Left ventricle myocardium superior (tissue), 1 donor: ENCODE measurements around the gene SOCS7. TPM values are rescaled to one million over a fixed set of nuclear protein-coding genes. Genes with fewer than 3 reads are reported as not detected.

Experiments used
- ATAC-seq: fragments of 200-7000 bp; cut with Tn5 transposase; one replicate; pipeline ENCODE4 v1.9.1; 2020; ENCODE audit warnings: mild to moderate bottlenecking, moderate library complexity
- DNase-seq: peaks from one replicate; pipeline ENCODE4 v3.0.0-alpha.2; 2020
- intact Hi-C: fragments of 100-400 bp; cut with micrococcal nuclease; formaldehyde crosslinking; loops from one replicate; pipeline ENCODE4 v1.11.0; 2022
- total RNA-seq: library from RNA; stranded (reverse); fragmentation: NEBNext Ultra II Directional; extraction: Animal tissue kit (Norgen Biotek cat#: 25700); gene quantifications from one replicate; pipeline ENCODE4 v1.2.1, GENCODE V29; 2021
- donor health status: DM: no; HTN: yes; CAD: no; lungs with severe emphysema.

The SOCS7 gene
- total RNA-seq, 1 donor from 2014 or later, result 15.2 TPM

DNA sequence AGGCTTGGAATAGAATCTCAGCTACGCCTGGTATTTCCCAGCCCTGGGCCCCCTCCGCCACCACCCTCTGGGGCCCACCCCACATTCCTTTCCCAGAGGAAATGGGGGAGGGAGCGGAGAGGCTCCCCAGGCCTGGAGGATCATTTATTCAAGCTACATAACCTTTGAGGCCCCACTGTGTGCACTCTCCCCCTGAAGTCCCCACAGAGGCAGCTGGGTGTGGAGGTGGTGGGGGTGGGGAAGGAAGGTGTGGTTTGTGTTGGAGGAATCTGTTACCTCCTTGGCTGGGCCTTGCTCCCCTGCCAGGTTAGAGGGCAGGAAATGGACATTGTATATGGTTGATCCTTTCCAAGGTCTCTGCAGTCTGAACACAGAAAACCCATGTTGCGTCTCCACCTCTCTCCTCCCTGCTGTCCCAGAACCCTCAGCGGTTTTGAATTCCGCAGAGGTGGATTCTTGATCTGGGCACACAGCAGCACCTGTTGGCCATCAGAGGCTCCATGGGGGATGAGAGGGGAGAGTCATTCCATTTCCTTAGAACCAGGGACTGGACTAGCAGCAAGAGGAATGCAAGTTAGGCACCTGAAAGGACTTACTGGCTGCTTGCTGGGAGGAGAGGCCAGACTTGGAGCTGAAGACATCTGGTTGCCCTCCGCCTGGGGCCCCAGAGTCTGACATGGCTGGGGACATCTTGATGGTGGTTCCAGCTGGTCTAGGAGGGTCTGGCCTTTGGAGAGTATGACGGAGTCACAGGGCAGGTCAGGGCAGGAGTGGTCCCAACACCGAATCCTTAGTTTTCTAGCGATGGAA is 99.6 kb downstream of the SOCS7 start:
- DNase-seq (peak; percentile 66), ATAC-seq (peak; percentile 16)
- intact Hi-C loops, result no loop called here

DNA sequence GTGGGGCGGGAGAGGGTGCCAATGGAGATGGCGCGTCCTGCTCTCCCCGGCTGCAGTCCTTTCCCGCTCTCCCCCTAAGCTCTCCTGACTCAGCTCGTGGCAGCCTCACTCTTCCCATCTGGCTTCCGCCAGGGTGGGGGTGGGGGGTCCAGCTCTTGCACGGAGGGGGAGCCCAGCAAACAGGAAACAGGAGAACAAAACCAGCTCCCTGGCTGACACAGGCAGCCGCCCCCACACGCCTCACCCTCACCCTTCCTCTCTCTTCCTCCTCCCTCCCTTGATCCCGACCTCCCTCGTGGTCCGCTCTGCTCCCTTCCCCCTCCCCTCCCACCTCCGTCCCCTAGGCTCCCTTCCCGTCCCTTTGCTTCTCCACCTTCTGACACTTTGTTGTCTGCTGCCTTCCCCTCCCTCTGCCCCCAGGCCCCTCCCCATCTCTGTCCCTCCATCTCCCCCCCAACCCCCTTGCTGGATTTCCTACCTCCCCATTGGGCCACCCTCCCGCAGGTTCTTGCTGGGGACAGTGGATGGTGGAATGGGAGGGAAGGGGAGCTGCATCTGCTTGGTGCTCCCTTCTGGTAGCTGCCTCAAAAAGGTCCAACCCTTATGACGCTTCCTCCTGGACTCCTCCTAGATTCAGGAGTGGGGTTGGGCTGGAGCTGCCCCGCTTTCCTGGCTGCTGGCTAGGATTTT is 100.3 kb downstream of the SOCS7 start:
- intact Hi-C loops, result no loop called here
- no peak for ATAC-seq
- DNase-seq, result no peak

DNA sequence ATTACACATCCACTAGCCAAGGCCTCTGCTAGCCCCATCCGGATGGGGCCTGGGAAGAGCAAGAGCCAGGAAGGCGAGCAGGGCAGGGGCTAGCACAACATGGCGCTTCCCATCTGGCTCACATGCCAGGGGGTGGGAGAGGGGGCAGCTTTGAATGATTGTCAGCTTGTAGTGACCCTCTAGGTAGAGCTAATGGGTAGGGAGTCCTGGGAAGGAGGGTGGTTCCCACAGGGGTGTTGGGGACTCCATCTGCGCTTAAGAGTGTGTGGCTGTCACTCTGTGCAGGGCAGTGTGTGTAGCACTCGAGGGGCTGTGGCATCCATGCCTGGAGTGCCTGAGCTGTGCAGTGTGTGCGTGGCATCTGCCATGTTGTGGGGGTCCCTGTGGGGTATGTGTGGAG is 101.1 kb downstream of the SOCS7 start:
- no peak for ATAC-seq

DNA sequence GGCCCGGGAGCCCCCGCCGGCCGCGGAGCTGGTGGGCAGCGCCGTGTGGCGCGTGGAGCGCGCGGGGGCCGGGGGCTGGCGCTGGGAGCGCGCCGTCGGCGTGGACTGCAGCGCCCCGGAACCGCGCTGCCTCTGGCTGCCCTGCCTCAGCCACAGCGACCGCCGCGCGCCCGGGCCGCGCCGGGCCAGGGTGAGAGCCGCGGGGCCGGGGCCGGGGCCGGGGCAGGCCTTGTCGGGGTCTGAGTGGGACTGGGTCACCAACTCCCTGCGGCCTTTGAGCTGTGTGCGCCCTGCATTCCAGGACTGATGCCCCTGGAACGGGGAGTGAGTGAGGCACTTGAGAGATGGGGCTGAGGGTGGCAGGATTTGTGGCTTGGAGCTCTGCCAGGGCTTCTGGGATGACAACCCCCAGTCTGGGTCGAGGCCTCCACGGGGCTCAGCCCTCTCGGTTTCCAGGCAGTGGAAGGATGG is 102.3 kb downstream of the SOCS7 start:
- peak; percentile 52 for DNase-seq
- ATAC-seq, result peak; percentile 3
- intact Hi-C loops, result no loop called here

More for the DNA sequence above, 101.1 kb downstream of the SOCS7 start:
- intact Hi-C loops, result no loop called here
- no peak for DNase-seq

DNA sequence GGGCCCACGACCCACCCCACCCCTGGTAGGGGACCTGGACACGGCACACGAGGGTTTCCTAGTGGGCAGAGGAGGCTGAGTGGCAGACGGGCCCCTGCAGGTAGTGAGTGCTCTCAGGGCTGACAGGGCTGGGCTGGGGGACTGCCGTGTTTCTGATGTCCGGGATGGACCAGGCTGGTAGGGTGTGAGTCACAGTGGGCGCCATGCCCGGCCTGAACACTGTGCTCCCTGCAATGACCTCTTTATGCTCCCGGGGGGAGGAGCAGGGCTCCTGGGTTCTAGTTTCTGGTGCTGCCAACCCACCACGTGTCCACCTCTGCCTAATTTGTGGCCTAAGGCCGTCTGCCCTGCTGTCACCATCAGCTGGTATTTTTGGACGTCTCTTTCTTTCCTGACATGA is 102.9 kb downstream of the SOCS7 start:
- intact Hi-C loops, result no loop called here
- ATAC-seq (peak; percentile 82), DNase-seq (peak; percentile 94)

Other genes with a start within 250 kb of the SOCS7 start
- gene TBC1D3E, start 223.9 kb upstream of the SOCS7 start, total RNA-seq, result not detected
- gene TBC1D3, start 159.3 kb upstream of the SOCS7 start, total RNA-seq, result not detected
- 39.5 TPM for gene MRPL45, start 54.7 kb upstream of the SOCS7 start, total RNA-seq
- not detected for gene GPR179, start 7.9 kb upstream of the SOCS7 start, total RNA-seq
- 70.3 TPM for gene ARHGAP23, start 76.6 kb downstream of the SOCS7 start, total RNA-seq